Mucosa of descending colon (tissue), 3 donors: ENCODE results near the gene STRADB. TPM values are rescaled to one million over a fixed set of nuclear protein-coding genes. Genes with fewer than 3 reads are reported as not detected.

ENCODE experiments used
- ATAC-seq: fragments of 200-7000 bp; cut with Tn5 transposase; one replicate; pipeline ENCODE4 v1.9.1; 2020; ENCODE audit warnings: mild to moderate bottlenecking, moderate library complexity
- DNase-seq, 3 donors: peaks; one replicate each; pipeline ENCODE4 v3.0.0-alpha.2; 2020
- H3K36me3 ChIP-seq: fragments of 200-600 bp; one replicate; pipeline ENCODE4 v1.8.0; 2021; ENCODE audit warnings: low read depth, mild to moderate bottlenecking
- H3K4me1 ChIP-seq: fragments of 200-600 bp; one replicate; pipeline ENCODE4 v1.8.0; 2021; ENCODE audit warnings: low read depth, mild to moderate bottlenecking
- H3K4me3 ChIP-seq: fragments of 200-600 bp; one replicate; pipeline ENCODE4 v1.8.0; 2021; ENCODE audit warnings: mild to moderate bottlenecking
- H3K9me3 ChIP-seq: fragments of 200-600 bp; one replicate; pipeline ENCODE4 v1.8.0; 2021; ENCODE audit warnings: mild to moderate bottlenecking
- intact Hi-C, 2 donors: fragments of 100-400 bp; cut with DNase I in 1 of 2; cut with micrococcal nuclease in 1 of 2; formaldehyde crosslinking; loops; one replicate each; pipeline versions ENCODE4 v1.11.0 to v1.11.1; 2022; cut with DNase I, micrococcal nuclease
- total RNA-seq, 3 donors: library from RNA; stranded (reverse); fragmentation: NEBNext Ultra II Directional in 2 of 3; extraction: Animal tissue kit (Norgen Biotek cat#: 25700) in 2 of 3; gene quantifications; one replicate each; pipeline versions ENCODE4 v1.2.1 to v1.2.4, GENCODE V29; 2021 to 2023
- TF ChIP-seq, protein P1 (sequence below): fragments of 200-600 bp; IDR thresholded peaks from one replicate; pipeline ENCODE4 v1.8.0; 2022; ENCODE audit warnings: antibody characterized with exemption, mild to moderate bottlenecking
- donor health status: DM: no; HTN: no; CAD: no; lungs with moderate emphysema.
- donor health status: DM: no; HTN: no; CAD: no.
- donor health status: DM: no; HTN: yes; CAD: no.

STRADB gene
- total RNA-seq, 3 donors from 2014 or later, result 47.4 to 79.1 (median 62.1) TPM

DNA sequence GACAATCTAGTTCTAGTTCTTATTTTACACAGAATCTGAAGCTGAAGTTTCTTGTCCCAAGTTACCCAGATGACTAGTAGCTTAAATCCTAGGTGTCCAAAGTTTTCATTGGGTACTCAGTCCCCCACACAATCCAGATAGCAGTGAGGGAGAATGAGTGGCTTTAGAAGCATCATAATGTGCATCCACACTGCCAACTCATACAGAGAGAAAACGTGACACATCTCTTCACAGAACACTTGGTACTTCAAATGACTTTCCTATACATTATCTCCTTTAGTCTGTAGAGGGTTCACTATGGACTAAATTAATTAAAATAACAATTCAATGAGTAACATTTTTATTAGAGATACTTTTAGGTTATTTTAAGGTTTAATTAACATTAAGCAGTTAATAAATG, 45.2 kb downstream of the STRADB start:
- Histone ChIP-seq H3K4me1 (no peaks in the 10 kb centered on the region), H3K4me3 (no peak overlapping the region), H3K36me3 (no peaks in the 10 kb centered on the region), H3K9me3 (peaks cover under 1% of the 10 kb centered on the region)
- ATAC-seq, result no peak
- intact Hi-C loops, result no loop called here
- TF ChIP-seq, protein P1, sequence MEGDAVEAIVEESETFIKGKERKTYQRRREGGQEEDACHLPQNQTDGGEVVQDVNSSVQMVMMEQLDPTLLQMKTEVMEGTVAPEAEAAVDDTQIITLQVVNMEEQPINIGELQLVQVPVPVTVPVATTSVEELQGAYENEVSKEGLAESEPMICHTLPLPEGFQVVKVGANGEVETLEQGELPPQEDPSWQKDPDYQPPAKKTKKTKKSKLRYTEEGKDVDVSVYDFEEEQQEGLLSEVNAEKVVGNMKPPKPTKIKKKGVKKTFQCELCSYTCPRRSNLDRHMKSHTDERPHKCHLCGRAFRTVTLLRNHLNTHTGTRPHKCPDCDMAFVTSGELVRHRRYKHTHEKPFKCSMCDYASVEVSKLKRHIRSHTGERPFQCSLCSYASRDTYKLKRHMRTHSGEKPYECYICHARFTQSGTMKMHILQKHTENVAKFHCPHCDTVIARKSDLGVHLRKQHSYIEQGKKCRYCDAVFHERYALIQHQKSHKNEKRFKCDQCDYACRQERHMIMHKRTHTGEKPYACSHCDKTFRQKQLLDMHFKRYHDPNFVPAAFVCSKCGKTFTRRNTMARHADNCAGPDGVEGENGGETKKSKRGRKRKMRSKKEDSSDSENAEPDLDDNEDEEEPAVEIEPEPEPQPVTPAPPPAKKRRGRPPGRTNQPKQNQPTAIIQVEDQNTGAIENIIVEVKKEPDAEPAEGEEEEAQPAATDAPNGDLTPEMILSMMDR, result no peak
- DNase-seq, result no peak

DNA sequence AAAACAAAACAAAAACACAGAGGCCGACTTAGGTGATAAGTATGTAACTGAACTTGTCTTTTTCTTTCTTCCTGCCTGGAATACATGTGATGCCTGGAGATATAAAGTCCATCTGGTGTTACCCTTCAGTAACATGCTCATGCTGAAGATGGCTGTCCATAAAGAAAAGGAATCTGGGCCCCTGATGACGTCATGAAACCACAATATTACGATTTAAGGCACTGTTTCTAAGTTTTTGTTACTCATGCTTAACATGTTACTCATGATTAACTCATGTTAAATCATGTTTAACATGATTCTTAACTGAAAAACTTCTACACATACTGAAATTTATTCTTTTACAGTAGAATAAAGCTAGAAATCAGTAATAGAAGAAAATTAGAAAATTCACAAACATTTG, 49.0 kb downstream of the STRADB start:
- DNase-seq, result no peak
- H3K9me3 ChIP-seq, result peaks cover 10% of the 10 kb centered on the region
- H3K4me1 ChIP-seq, result no peaks in the 10 kb centered on the region
- H3K4me3 ChIP-seq, result no peak overlapping the region
- H3K36me3 ChIP-seq, result no peaks in the 10 kb centered on the region
- ATAC-seq, result no peak
- TF ChIP-seq, protein P1, result no peak
- intact Hi-C loops, result no loop called here

DNA sequence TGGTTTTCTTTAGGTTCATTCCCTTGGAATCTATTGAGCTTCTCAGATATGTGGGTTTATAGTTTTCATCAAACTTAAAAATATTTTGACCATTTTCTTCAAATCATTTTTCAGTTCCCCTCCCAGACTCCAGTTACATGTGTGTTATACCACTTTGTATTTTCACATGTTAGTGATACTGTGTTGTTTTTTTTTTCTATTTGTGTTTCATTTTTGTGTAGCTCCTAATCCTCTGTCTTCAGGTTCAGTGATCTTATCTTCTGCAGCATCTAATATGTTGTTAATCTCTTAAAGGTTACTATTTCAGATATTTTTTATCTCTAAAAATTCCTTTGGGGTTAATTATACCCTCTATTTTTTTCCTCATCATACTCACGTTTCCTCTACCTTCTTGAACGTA, 51.2 kb downstream of the STRADB start:
- TF ChIP-seq, protein P1, result no peak
- Histone ChIP-seq H3K36me3 (no peaks in the 10 kb centered on the region), H3K4me3 (no peak overlapping the region), H3K4me1 (no peaks in the 10 kb centered on the region), H3K9me3 (peaks cover 10% of the 10 kb centered on the region)
- DNase-seq (no peak), ATAC-seq (no peak)
- intact Hi-C loops, result no loop called here

DNA sequence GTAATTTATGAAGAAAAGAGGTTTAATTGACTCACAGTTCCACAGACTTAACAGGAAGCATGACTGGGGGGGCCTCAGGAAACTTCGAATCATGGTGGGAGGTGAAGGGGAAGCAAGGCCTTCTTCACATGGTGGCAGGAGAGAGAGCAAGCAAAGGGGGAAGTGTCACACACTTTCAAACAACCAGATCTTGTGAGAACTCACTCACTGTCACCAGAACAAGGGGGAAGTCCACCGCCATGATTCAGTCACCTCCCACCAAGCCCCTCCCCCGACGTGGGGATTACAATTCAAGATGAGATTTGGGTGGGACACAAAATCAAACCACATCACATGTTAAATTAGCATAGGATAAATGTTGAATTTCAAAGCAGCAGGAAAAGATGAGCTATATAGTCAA, 56.2 kb downstream of the STRADB start:
- no peak for ATAC-seq
- Histone ChIP-seq H3K4me1 (no peaks in the 10 kb centered on the region), H3K4me3 (no peak overlapping the region), H3K36me3 (no peaks in the 10 kb centered on the region), H3K9me3 (peaks cover 6% of the 10 kb centered on the region)
- intact Hi-C loops, result no loop called here
- TF ChIP-seq, protein P1, result no peak
- no peak for DNase-seq

DNA sequence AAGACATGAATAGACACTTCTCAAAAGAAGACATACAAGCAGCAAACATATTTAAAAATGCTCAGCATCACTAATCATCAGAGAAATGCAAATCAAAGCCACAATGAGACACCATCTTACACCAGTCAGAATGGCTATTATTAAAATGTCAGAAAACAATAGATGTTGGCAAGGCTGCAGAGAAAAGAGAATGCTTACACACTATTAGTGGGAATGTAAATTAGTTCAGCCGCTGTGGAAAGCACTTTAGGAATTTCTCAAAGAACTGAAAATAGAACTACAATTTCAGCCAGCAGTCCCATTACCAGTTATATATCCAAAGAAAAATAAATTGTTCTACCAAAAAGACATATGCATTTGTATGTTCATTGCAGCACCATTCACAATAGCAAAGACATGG, 61.7 kb downstream of the STRADB start:
- H3K4me1 ChIP-seq, result no peaks in the 10 kb centered on the region
- intact Hi-C loops, result no loop called here
- DNase-seq (no peak), ATAC-seq (no peak)
- H3K36me3 ChIP-seq, result no peaks in the 10 kb centered on the region
- H3K4me3 ChIP-seq, result no peak overlapping the region
- H3K9me3 ChIP-seq, result no peaks in the 10 kb centered on the region
- TF ChIP-seq, protein P1, result no peak

DNA sequence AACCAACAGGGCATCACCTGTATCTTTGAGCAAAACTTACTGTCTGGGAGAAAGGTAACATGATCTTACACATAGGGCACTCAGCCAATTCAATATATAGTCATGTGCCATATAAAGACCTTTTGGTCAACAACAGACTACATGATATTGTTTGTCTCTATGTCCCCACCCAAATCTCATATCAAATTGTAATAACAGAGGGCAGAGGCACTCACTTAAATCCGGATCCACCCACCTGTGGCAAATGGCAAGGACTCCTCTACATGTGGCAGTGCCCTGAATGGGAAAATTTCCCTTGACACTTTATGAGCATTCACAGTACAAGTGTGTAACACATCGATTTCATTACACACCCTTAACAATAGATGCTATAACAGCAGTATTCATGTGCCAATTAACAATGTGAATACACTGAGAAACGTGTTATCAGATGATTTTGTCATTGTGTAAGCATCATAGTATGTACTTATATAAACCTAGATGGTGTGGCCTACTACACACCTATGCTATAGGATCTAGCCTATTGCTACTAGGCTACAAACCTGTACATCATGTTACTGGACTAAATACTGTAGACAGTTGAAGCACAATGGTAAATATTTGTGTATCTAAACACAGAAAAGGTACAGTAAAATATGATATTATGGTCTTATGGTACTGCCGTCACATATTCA, 64.2 kb downstream of the STRADB start:
- TF ChIP-seq, protein P1, result no peak
- Histone ChIP-seq H3K4me3 (no peak overlapping the region), H3K36me3 (no peaks in the 10 kb centered on the region), H3K4me1 (no peaks in the 10 kb centered on the region), H3K9me3 (no peaks in the 10 kb centered on the region)
- intact Hi-C loops, result no loop called here
- ATAC-seq, result peak; percentile 65
- DNase-seq, result peak in 1 of 3 donors; percentile 5
